Measurements from ENCODE around the gene DUSP2.

DUSP2 gene

DNA sequence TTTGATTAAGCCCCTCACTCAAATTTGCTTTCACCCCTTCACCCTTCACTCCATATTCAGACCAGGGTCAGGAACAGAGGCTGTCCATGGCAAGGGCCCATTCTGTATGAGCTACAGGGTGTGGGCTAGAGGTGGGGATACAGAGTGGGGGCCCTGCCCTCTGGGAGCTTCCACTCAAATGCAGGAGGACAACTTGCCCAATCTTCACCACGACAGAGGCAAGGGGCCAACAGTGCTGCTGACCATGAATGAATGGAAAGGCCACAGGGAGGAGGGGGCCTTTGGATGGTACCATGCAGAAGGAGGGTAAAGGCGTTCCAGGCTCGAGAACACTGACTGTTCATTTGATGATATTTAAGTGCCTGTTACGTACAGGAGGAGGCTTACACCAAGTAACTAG lies 51.7 kb downstream of the DUSP2 start:
- Histone ChIP-seq H3K4me1 (ENCODE audit: control insufficient read depth, insufficient read depth, low read length) (peaks cover 10% of the 10 kb centered on the region), H3K27ac (ENCODE audit: low read depth, low read length) (no peak overlapping the region), H3K27me3 (ENCODE audit: control insufficient read depth, insufficient read depth, low read length) (no peaks in the 10 kb centered on the region), H3K9me3 (ENCODE audit: control insufficient read depth, insufficient read depth, low read length) (no peaks in the 10 kb centered on the region), H3K9ac (ENCODE audit: low read depth, low read length) (no peak overlapping the region), H3K4me3 (ENCODE audit: low read depth, low read length) (no peak overlapping the region), H3K36me3 (ENCODE audit: control insufficient read depth, insufficient read depth, low read length) (no peaks in the 10 kb centered on the region)
